Left lung (tissue), 10 donors: ENCODE results near the gene CHMP3. TPM values are rescaled to one million over a fixed set of nuclear protein-coding genes. Genes with fewer than 3 reads are reported as not detected.
A peak's percentile ranks its signal among the peaks of the same experiment; 100 is the strongest.

Experiments
- ATAC-seq: fragments of 200-7000 bp; cut with Tn5 transposase; one replicate; pipeline ENCODE4 v1.9.1; 2020; ENCODE audit warnings: moderate library complexity
- DNase-seq, 4 donors: peaks; one replicate each; pipeline ENCODE4 v3.0.0-alpha.2; 2013 to 2020
- H3K27ac ChIP-seq, 2 donors: fragments of 200-600 bp; sonication (generic) in 1 of 2; one replicate each; pipeline versions ENCODE4 v1.5.0 to v1.8.0; 2020 to 2021
- H3K27me3 ChIP-seq, 2 donors: fragments of 200-600 bp; sonication (generic) in 1 of 2; one replicate each; pipeline versions ENCODE4 v1.5.0 to v1.8.0; 2020 to 2021
- H3K36me3 ChIP-seq, 2 donors: fragments of 200-600 bp; sonication (generic) in 1 of 2; one replicate each; pipeline versions ENCODE4 v1.5.0 to v1.8.0; 2020 to 2021
- H3K4me1 ChIP-seq, 2 donors: fragments of 200-600 bp; one replicate each; pipeline ENCODE4 v1.8.0; 2021
- H3K4me3 ChIP-seq, 2 donors: fragments of 200-600 bp; sonication (generic) in 1 of 2; one replicate each; pipeline versions ENCODE4 v1.5.0 to v1.8.0; 2020 to 2021; ENCODE audit warnings: mild to moderate bottlenecking in 1 of 2
- H3K9me3 ChIP-seq, 2 donors: fragments of 200-600 bp; sonication (generic) in 1 of 2; one replicate each; pipeline versions ENCODE4 v1.5.0 to v1.8.0; 2020 to 2021
- CTCF ChIP-seq, 2 donors: fragments of 200-600 bp; sonication (generic) in 1 of 2; IDR thresholded peaks; one replicate each; pipeline versions ENCODE4 v1.5.0 to v1.8.0; 2021; ENCODE audit warnings: antibody characterized with exemption in 2 of 2
- intact Hi-C, 2 donors: fragments of 100-400 bp; cut with DNase I; formaldehyde crosslinking; loops; one replicate each; pipeline versions ENCODE4 v1.11.2 to v1.14.2; 2022
- polyA plus RNA-seq, 6 donors: library from polyadenylated mRNA; unstranded; fragments of 120-200 nt; gene quantifications; one replicate each; pipeline ENCODE4 v1.2.1, GENCODE V29; 2013; ENCODE audit not compliant: insufficient read length in 6 of 6
- total RNA-seq, 2 donors: library from RNA; stranded (reverse); fragmentation: NEBNext Ultra II Directional; extraction: Animal tissue kit (Norgen Biotek cat#: 25700); gene quantifications; one replicate each; pipeline ENCODE4 v1.2.1, GENCODE V29; 2021
- donor health status: DM: no; HTN: yes; CAD: no.
- donor health status: DM: no; HTN: no; CAD: no.

The CHMP3 gene
- total and polyA plus RNA-seq, 8 donors = 117 to 159 (median 147) TPM

GRCh38 chr2:86455181-86455580 is 108.1 kb downstream of the CHMP3 start:
- ATAC-seq = no peak
- intact Hi-C loops = no loop called here

GRCh38 chr2:86454238-86454637 is 109.0 kb downstream of the CHMP3 start:
- Histone ChIP-seq H3K9me3 (no peaks in the 10 kb centered on the region), H3K4me3 (no peak overlapping the region), H3K27me3 (no peaks in the 10 kb centered on the region), H3K4me1 (peaks cover 3 to 5% of the 10 kb centered on the region in 2 donors), H3K27ac (no peak overlapping the region), H3K36me3 (peaks cover 3 to 73% of the 10 kb centered on the region in 2 donors)
- ATAC-seq = no peak
- DNase-seq = no peak
- intact Hi-C loops = no loop called here
- no peak for TF ChIP-seq CTCF (IDR thresholded peaks at IDR 0.05)

More at GRCh38 chr2:86455181-86455580, 108.1 kb downstream of the CHMP3 start:
- DNase-seq = no peak
- no peaks in the 10 kb centered on the region for H3K27me3 ChIP-seq
- H3K4me1 ChIP-seq = peaks cover 3 to 5% of the 10 kb centered on the region in 2 donors
- H3K4me3 ChIP-seq = no peak overlapping the region
- no peak overlapping the region for H3K27ac ChIP-seq
- no peaks in the 10 kb centered on the region for H3K9me3 ChIP-seq
- peaks cover 3 to 75% of the 10 kb centered on the region in 2 donors for H3K36me3 ChIP-seq
- no peak for TF ChIP-seq CTCF (IDR thresholded peaks at IDR 0.05)

- no peaks in the 10 kb centered on the region for H3K9me3 ChIP-seq
- intact Hi-C loops = no loop called here
- no peak for TF ChIP-seq CTCF (IDR thresholded peaks at IDR 0.05)
- H3K4me3 ChIP-seq = no peak overlapping the region
- no peaks in the 10 kb centered on the region for H3K27me3 ChIP-seq
- H3K4me1 ChIP-seq = peaks cover 3 to 5% of the 10 kb centered on the region in 2 donors
- peak; percentile 69 for ATAC-seq
- peaks cover 3 to 69% of the 10 kb centered on the region in 2 donors for H3K36me3 ChIP-seq
- H3K27ac ChIP-seq = no peak overlapping the region
- peak in 2 of 4 donors; percentile 54 to 68 for DNase-seq
Measured at GRCh38 chr2:86453836-86454235, 109.4 kb downstream of the CHMP3 start.

Other genes starting within 250 kb of the CHMP3 start
- 1 to 10 TPM; 4.8 to 8.0 TPM for gene REEP1, start 225.8 kb downstream of the CHMP3 start, total RNA-seq
- gene REEP1, start 225.8 kb downstream of the CHMP3 start, polyA plus RNA-seq = 10 to 100 TPM; 15.4 to 19.9 (median 18.9) TPM
- gene KDM3A, start 122.1 kb downstream of the CHMP3 start, total RNA-seq = 10 to 100 TPM; 39.3 to 40.5 TPM
- gene KDM3A, start 122.1 kb downstream of the CHMP3 start, polyA plus RNA-seq = 100 to 1,000 TPM in 2 of 6 donors, 10 to 100 TPM in 4; 70.9 to 115 (median 82.1) TPM
- gene RNF103, start 60.4 kb upstream of the CHMP3 start, total RNA-seq = 10 to 100 TPM; 21.6 to 27.4 TPM
- gene RNF103, start 60.4 kb upstream of the CHMP3 start, polyA plus RNA-seq = 10 to 100 TPM; 37.1 to 46.5 (median 40.1) TPM
- gene RMND5A, start 156.8 kb upstream of the CHMP3 start, total RNA-seq = 10 to 100 TPM; 25.4 to 27.8 TPM
- 10 to 100 TPM; 48.4 to 56.3 (median 53.9) TPM for gene RMND5A, start 156.8 kb upstream of the CHMP3 start, polyA plus RNA-seq
- 1 to 10 TPM; 1.5 to 9.1 TPM for gene CD8A, start 227.5 kb upstream of the CHMP3 start, total RNA-seq
- gene CD8A, start 227.5 kb upstream of the CHMP3 start, polyA plus RNA-seq = 1 to 10 TPM in 2 of 6 donors, under 1 TPM in 4; 0.53 to 1.2 (median 0.73) TPM